Right lobe of liver (tissue), 6 donors: ENCODE data around the gene MTARC1. TPM values are rescaled to one million over a fixed set of nuclear protein-coding genes. Genes with fewer than 3 reads are reported as not detected.

Experiments used
- ATAC-seq, 4 donors: fragments of 200-7000 bp; cut with Tn5 transposase; one replicate each; pipeline ENCODE4 v1.9.1; 2020; ENCODE audit warnings: mild to moderate bottlenecking in 4 of 4, moderate library complexity in 4 of 4
- DNase-seq, 3 donors: peaks; one replicate each; pipeline ENCODE4 v3.0.0-alpha.2; 2020
- H3K27ac ChIP-seq, 3 donors: fragments of 200-600 bp; one replicate each; pipeline ENCODE4 v1.8.0; 2022
- H3K27me3 ChIP-seq, 2 donors: fragments of 200-600 bp; one replicate each; pipeline ENCODE4 v1.8.0; 2022
- H3K36me3 ChIP-seq, 4 donors: fragments of 200-600 bp; sonication (generic) in 1 of 4; one replicate each; pipeline versions ENCODE4 v1.5.1 to v1.8.0; 2017 to 2022; ENCODE audit warnings: control low read depth in 1 of 4
- H3K4me1 ChIP-seq, 4 donors: fragments of 200-600 bp; sonication (generic) in 1 of 4; one replicate each; pipeline versions ENCODE4 v1.5.1 to v1.8.0; 2017 to 2022; ENCODE audit warnings: control low read depth in 1 of 4
- H3K4me3 ChIP-seq, 3 donors: fragments of 200-600 bp; one replicate each; pipeline ENCODE4 v1.8.0; 2022
- H3K9me3 ChIP-seq, 4 donors: fragments of 200-600 bp; sonication (generic) in 1 of 4; one replicate each; pipeline versions ENCODE4 v1.5.1 to v1.8.0; 2017 to 2022; ENCODE audit warnings: control low read depth in 1 of 4
- CTCF ChIP-seq, 4 donors: fragments of 200-600 bp in 3 of 4; fragments of 450-650 bp in 1 of 4; IDR thresholded peaks; one replicate each; pipeline versions ENCODE4 v1.5.1 to v1.8.0; 2016 to 2022; ENCODE audit warnings: antibody characterized with exemption in 4 of 4, mild to moderate bottlenecking in 2 of 4
- POLR2A ChIP-seq: fragments of 450-650 bp; IDR thresholded peaks from one replicate; pipeline ENCODE4 v1.6.1; 2017; ENCODE audit warnings: antibody characterized with exemption, mild to moderate bottlenecking
- WGBS: methylation state at CpG from one replicate; pipeline ENCODE4 v1.1.6; 2018; ENCODE audit warnings: low coverage, low lambda C conversion rate; ENCODE audit not compliant: insufficient coverage; ENCODE audit errors: missing lambda C conversion rate; 5-methylcytosine and 5-hydroxymethylcytosine counted together
- intact Hi-C, 2 donors: fragments of 100-400 bp; cut with DNase I; formaldehyde crosslinking; loops; one replicate each; pipeline versions ENCODE4 v1.11.2 to v1.14.1; 2022
- total RNA-seq, 6 experiments: library from RNA; depleted of rRNA in 2 of 6; stranded (reverse); fragments of >200 nt in 2 of 6; fragmentation: NEBNext Ultra II Directional in 3 of 6; extraction: Animal tissue kit (Norgen Biotek cat#: 25700) in 3 of 6; gene quantifications; one replicate each; pipeline versions ENCODE4 v1.1.0 to v1.2.4, GENCODE V29; 2016 to 2023
- donor health status: DM: no; HTN: yes; CAD: no.
- donor health status: DM: no; HTN: no; CAD: no.
- donor health status: DM: no; HTN: no; CAD: no.
- donor health status: DM: no; HTN: yes; CAD: no.
- donor health status: DM: no; HTN: yes; CAD: no.

The MTARC1 gene
- total RNA-seq, 6 experiments from 2014 or later, result 14.5 to 83.6 (median 35.2) TPM

GRCh38 chr1:220819467-220820026 lies 32.8 kb downstream of the MTARC1 start:
- intact Hi-C loops, result no loop called here
- WGBS, result 7% methylated on average over 1 of the region's 1 CpG
- Histone ChIP-seq H3K36me3 (no peaks in the 10 kb centered on the region), H3K27ac (peak overlapping the region in 1 of 3 donors; percentile 6), H3K4me1 (peaks cover 0 to 3% (median 2%) of the 10 kb centered on the region in 4 donors), H3K27me3 (no peaks in the 10 kb centered on the region), H3K9me3 (no peaks in the 10 kb centered on the region), H3K4me3 (no peak overlapping the region)
- ATAC-seq (peak in 1 of 4 donors; percentile 63), DNase-seq (no peak)
- no peak for TF ChIP-seq POLR2A
- TF ChIP-seq CTCF (IDR thresholded peaks at IDR 0.05), result no peak

GRCh38 chr1:220824031-220824989 lies 37.6 kb downstream of the MTARC1 start:
- peak overlapping the region; percentile 13 to 55 (median 24) for H3K27ac ChIP-seq
- H3K4me3 ChIP-seq, result no peak overlapping the region
- peak; percentile 59 to 81 (median 66) for ATAC-seq
- 71% methylated on average over 6 of the region's 9 CpGs for WGBS
- intact Hi-C loops, result no loop called here
- H3K27me3 ChIP-seq, result no peaks in the 10 kb centered on the region
- H3K36me3 ChIP-seq, result no peaks in the 10 kb centered on the region
- peaks cover 0 to 48% (median 23%) of the 10 kb centered on the region in 4 donors for H3K4me1 ChIP-seq
- H3K9me3 ChIP-seq, result no peaks in the 10 kb centered on the region
- DNase-seq, result peak; percentile 46 to 87 (median 70)
- TF ChIP-seq POLR2A, result no peak
- TF ChIP-seq CTCF (IDR thresholded peaks at IDR 0.05), result no peak

GRCh38 chr1:220825819-220826551 lies 39.3 kb downstream of the MTARC1 start:
- Histone ChIP-seq H3K4me1 (peaks cover 0 to 51% (median 23%) of the 10 kb centered on the region in 4 donors), H3K27me3 (no peaks in the 10 kb centered on the region), H3K36me3 (no peaks in the 10 kb centered on the region), H3K4me3 (no peak overlapping the region), H3K27ac (peak overlapping the region in 2 of 3 donors; percentile 5 to 8), H3K9me3 (no peaks in the 10 kb centered on the region)
- 57% methylated on average over 6 of the region's 6 CpGs for WGBS
- TF ChIP-seq POLR2A (no peak), CTCF (IDR thresholded peaks at IDR 0.05) (no peak)
- ATAC-seq (no peak), DNase-seq (peak in 1 of 3 donors; percentile 49)
- intact Hi-C loops, result no loop called here

GRCh38 chr1:220826729-220827128 lies 40.0 kb downstream of the MTARC1 start:
- H3K27ac ChIP-seq, result peak overlapping the region in 1 of 3 donors; percentile 86
- H3K36me3 ChIP-seq, result no peaks in the 10 kb centered on the region
- ATAC-seq, result no peak
- no peak overlapping the region for H3K4me3 ChIP-seq
- peaks cover 0 to 51% (median 23%) of the 10 kb centered on the region in 4 donors for H3K4me1 ChIP-seq
- intact Hi-C loops, result no loop called here
- H3K9me3 ChIP-seq, result no peaks in the 10 kb centered on the region
- no peaks in the 10 kb centered on the region for H3K27me3 ChIP-seq
- no peak for TF ChIP-seq CTCF (IDR thresholded peaks at IDR 0.05)
- no peak for TF ChIP-seq POLR2A
- 73% methylated on average over 4 of the region's 5 CpGs for WGBS
- DNase-seq, result no peak
